Uterus (tissue), 2 donors: Measurements from ENCODE around the gene CYSLTR2.

Source experiments
- CTCF ChIP-seq, 4 experiments: fragments of 200-600 bp in 2 of 4; fragments of 450-650 bp in 2 of 4; sonication (generic) in 2 of 4; IDR thresholded peaks; one replicate each; pipeline ENCODE4 v1.5.1; 2016 to 2019; ENCODE audit warnings: antibody characterized with exemption in 4 of 4, mild to moderate bottlenecking in 2 of 4, moderate library complexity in 1 of 4
- POLR2A ChIP-seq, 2 donors: fragments of 450-650 bp; IDR thresholded peaks; one replicate each; pipeline ENCODE4 v1.6.1; 2016; ENCODE audit warnings: antibody characterized with exemption in 2 of 2, mild to moderate bottlenecking in 1 of 2, moderate library complexity in 1 of 2

GRCh38 chr13:48624016-48624415 is 29.7 kb upstream of the CYSLTR2 start:
- no peak for TF ChIP-seq CTCF (IDR thresholded peaks at IDR 0.05)
- no peak for TF ChIP-seq POLR2A (IDR thresholded peaks at IDR 0.05)
